C4-2B (cell line): Measurements from ENCODE around the gene SH3RF3.

Experiments used
- H3K27ac ChIP-seq: fragments of 450-650 bp; 2 replicates; pipeline ENCODE4 v1.5.1; 2017
- CTCF ChIP-seq: fragments of 450-650 bp; conservative IDR thresholded peaks from 2 replicates; pipeline ENCODE4 v1.5.1; 2017; ENCODE audit warnings: mild to moderate bottlenecking
- ZFX ChIP-seq: fragments of 450-650 bp; IDR thresholded peaks from 2 replicates; pipeline ENCODE4 v1.6.1; 2017

The SH3RF3 gene

GRCh38 chr2:109458512-109458911 is 329.5 kb downstream of the SH3RF3 start:
- TF ChIP-seq ZFX (no peak), CTCF (no peak)

GRCh38 chr2:109459485-109459884 is 330.5 kb downstream of the SH3RF3 start:
- TF ChIP-seq CTCF (no peak), ZFX (no peak)
- no peak overlapping the region for H3K27ac ChIP-seq

More at GRCh38 chr2:109458512-109458911, 329.5 kb downstream of the SH3RF3 start:
- no peak overlapping the region for H3K27ac ChIP-seq

GRCh38 chr2:109460553-109461324 is 331.7 kb downstream of the SH3RF3 start:
- H3K27ac ChIP-seq = no peak overlapping the region
- TF ChIP-seq CTCF = no peak
- no peak for TF ChIP-seq ZFX

GRCh38 chr2:109463236-109463635 is 334.2 kb downstream of the SH3RF3 start:
- H3K27ac ChIP-seq = no peak overlapping the region

DNA sequence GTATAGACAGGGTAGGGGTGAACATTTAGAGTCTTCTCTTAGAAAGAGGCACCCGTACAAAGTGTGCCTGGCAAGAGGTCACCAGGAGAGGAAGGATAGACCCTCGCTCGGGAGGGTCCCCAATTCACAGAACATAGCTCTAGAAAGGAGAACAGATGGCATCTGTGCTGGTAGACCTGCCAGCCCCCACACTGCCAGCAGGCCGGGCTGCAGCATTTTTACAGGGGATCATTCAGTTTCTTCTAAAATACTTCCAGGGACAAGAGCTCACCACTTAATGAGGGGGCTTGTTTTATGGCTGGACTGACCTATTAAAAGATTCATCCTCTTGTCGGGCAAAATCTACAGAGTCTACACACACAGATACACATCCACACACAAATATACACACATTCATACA is 334.9 kb downstream of the SH3RF3 start:
- H3K27ac ChIP-seq = no peak overlapping the region
- TF ChIP-seq CTCF = no peak
- TF ChIP-seq ZFX = no peak

More at GRCh38 chr2:109463236-109463635, 334.2 kb downstream of the SH3RF3 start:
- no peak for TF ChIP-seq ZFX
- TF ChIP-seq CTCF = no peak

- H3K27ac ChIP-seq = no peak overlapping the region
- TF ChIP-seq CTCF = no peak
- no peak for TF ChIP-seq ZFX
These were observed 337.9 kb downstream of the SH3RF3 start for GRCh38 chr2:109466674-109467575.

DNA sequence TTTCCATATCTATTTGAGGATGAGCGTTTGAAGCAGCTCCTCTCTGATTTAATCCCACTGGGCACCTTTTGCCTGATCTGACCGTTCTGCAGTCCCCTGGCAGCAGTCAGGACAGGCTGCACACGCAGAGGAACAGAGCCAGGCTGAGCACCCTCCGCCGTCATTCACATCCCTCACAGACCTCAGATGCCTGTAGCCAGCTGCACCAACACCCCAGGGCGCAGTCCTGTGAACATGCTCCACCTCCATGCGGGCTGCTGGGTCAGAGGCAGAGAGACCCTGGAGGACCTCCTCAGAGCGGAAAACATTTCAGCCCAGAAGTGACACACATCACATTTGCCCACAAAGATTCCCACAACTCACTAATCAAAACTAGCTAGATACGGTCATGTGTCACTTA is 338.7 kb downstream of the SH3RF3 start:
- TF ChIP-seq ZFX (no peak), CTCF (no peak)
- no peak overlapping the region for H3K27ac ChIP-seq
